NCI-H128 (cell line): ENCODE data around the gene ROPN1.
"Not testable (repeated sequence)": the region's sequence is repeated elsewhere in the genome, so short reads cannot be mapped to it uniquely, and the experiment has no call there.

Experiments
- DNase-seq: peaks from one replicate; lab custom pipeline; 2025; ENCODE audit not compliant: unreplicated experiment; lab: John Stamatoyannopoulos, UW

ROPN1 gene

GRCh38 chr3:123997543-123997942 lies 5.6 kb upstream of the ROPN1 start:
- DNase-seq = no peak

- no peak for DNase-seq
Measured at GRCh38 chr3:123993818-123994217, 1.9 kb upstream of the ROPN1 start.

- no peak for DNase-seq
Measured at GRCh38 chr3:123986427-123986826, 5.5 kb downstream of the ROPN1 start.

GRCh38 chr3:123984957-123985356 lies 7.0 kb downstream of the ROPN1 start:
- DNase-seq = no peak

- no peak for DNase-seq
Measured at GRCh38 chr3:123984350-123984749, 7.6 kb downstream of the ROPN1 start.

- DNase-seq = not testable (repeated sequence)
Measured at GRCh38 chr3:123981317-123981716, 10.6 kb downstream of the ROPN1 start.

- DNase-seq = no peak
Measured at GRCh38 chr3:123980539-123980938, 11.4 kb downstream of the ROPN1 start.

GRCh38 chr3:123979525-123980501 lies 12.1 kb downstream of the ROPN1 start:
- DNase-seq = peak; percentile 38

- DNase-seq = not testable (repeated sequence)
Measured at GRCh38 chr3:123976904-123977303, 15.0 kb downstream of the ROPN1 start.

- DNase-seq = not testable (repeated sequence)
Measured at GRCh38 chr3:123976181-123976898, 15.6 kb downstream of the ROPN1 start.

- DNase-seq = not testable (repeated sequence)
Measured at GRCh38 chr3:123975030-123975429, 16.9 kb downstream of the ROPN1 start.

- DNase-seq = no peak
Measured at GRCh38 chr3:123971406-123971805, 20.5 kb downstream of the ROPN1 start.

GRCh38 chr3:123967260-123967659 lies 24.7 kb downstream of the ROPN1 start:
- DNase-seq = not testable (repeated sequence)

GRCh38 chr3:123966799-123967198 lies 25.1 kb downstream of the ROPN1 start:
- DNase-seq = not testable (repeated sequence)

GRCh38 chr3:123964793-123965192 lies 27.1 kb downstream of the ROPN1 start:
- DNase-seq = not testable (repeated sequence)

GRCh38 chr3:123961508-123961856 lies 30.4 kb downstream of the ROPN1 start:
- no peak for DNase-seq

GRCh38 chr3:123960781-123961507 lies 31.0 kb downstream of the ROPN1 start, which contains the start of gene CCDC14:
TSS of gene CCDC14 (minus strand) at chr3:123961229. CDS start at chr3:123961173, 56 bp downstream.
- DNase-seq = peak; percentile 94

GRCh38 chr3:123953735-123954134 lies 38.2 kb downstream of the ROPN1 start:
- DNase-seq = no peak

- no peak for DNase-seq
Measured at GRCh38 chr3:123952844-123953520, 38.9 kb downstream of the ROPN1 start.
